Ishikawa (cell line): ENCODE data around the gene MRPS11.

Experiments
- CEBPB ChIP-seq: IDR thresholded peaks from 2 replicates; pipeline ENCODE4 v1.6.1; 2012
- CREB1 ChIP-seq: IDR thresholded peaks from 2 replicates; pipeline ENCODE4 v1.6.1; 2012; ENCODE audit warnings: low read depth
- EP300 ChIP-seq: IDR thresholded peaks from 2 replicates; pipeline ENCODE4 v1.6.1; 2012; ENCODE audit warnings: borderline replicate concordance
- TAF1 ChIP-seq: IDR thresholded peaks from 2 replicates; pipeline ENCODE4 v1.6.1; 2012; ENCODE audit warnings: low read depth, mild to moderate bottlenecking
- TCF12 ChIP-seq: IDR thresholded peaks from 2 replicates; pipeline ENCODE4 v1.6.1; 2012; ENCODE audit warnings: low read depth
- USF1 ChIP-seq: IDR thresholded peaks from 2 replicates; pipeline ENCODE4 v1.6.1; 2012

DNA sequence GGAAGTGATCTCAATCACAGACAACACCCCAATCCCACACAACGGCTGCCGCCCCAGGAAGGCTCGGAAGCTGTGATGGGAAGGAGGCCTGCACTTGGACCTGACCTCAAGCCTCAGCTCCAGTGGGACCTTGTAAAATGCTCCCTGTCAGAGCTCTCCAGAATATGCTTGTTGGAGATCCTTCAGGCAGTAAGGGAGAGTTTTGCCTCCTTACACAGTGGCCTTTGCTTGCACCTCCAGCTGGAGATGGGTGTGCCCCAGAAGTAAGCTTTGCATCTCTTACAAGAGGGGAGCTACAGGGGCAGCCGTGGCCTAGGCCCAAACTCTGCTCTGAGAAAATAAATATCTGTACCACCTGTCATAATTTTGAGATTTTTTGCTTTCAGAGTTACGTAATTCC, 10.4 kb downstream of the MRPS11 start:
- TF ChIP-seq TAF1 (no peak), EP300 (no peak), CEBPB (no peak), CREB1 (no peak), TCF12 (no peak), USF1 (no peak)
